Endothelial cell of umbilical vein (primary cell): ENCODE measurements around the gene FOXL3. TPM values are rescaled to one million over a fixed set of nuclear protein-coding genes. Genes with fewer than 3 reads are reported as not detected.

Source experiments
- BruUV-seq: library from RNA; stranded (reverse); fragments of 400-500 nt; replicated peaks from 2 replicates; lab custom pipeline; 2021; lab: Mats Ljungman, UMichigan
- CTCF ChIA-PET: fragments of 300-600, 350-600 bp; sonication (Branson Sonifier 250); formaldehyde crosslinking; loops from one replicate; lab custom pipeline; 2021; ENCODE audit warnings: antibody characterized with exemption, inconsistent platforms; lab: Charles Lee
- POLR2A ChIA-PET: fragments of 300-600, 350-600 bp; sonication (Branson Sonifier 250); formaldehyde crosslinking; loops from one replicate; lab custom pipeline; 2021; ENCODE audit warnings: antibody characterized with exemption, inconsistent platforms; lab: Charles Lee
- DNase-seq: peaks from one replicate; pipeline ENCODE4 v3.0.0-alpha.2; 2011; ENCODE audit warnings: low read depth, low spot score
- FAIRE-seq: peaks from 2 replicates; lab custom pipeline; 2011; peaks lifted over from hg19 to GRCh38; lab: Jason Lieb, UNC
- H2AFZ ChIP-seq: 2 replicates; pipeline ENCODE4 v1.6.0; 2012; ENCODE audit warnings: low read depth, low read length, control low read depth, inconsistent platforms
- H3K27ac ChIP-seq: 2 replicates; pipeline ENCODE4 v1.5.1; 2011; ENCODE audit warnings: low read depth, mild to moderate bottlenecking, control low read depth, low read length, moderate library complexity; ENCODE audit not compliant: insufficient read depth
- H3K27me3 ChIP-seq, 2 experiments: 2 replicates each; pipeline versions ENCODE4 v1.6.0 to v1.6.1; 2011; ENCODE audit warnings: low read length in 2 of 2, mixed read lengths in 1 of 2; ENCODE audit not compliant: control insufficient read depth in 2 of 2, insufficient read depth in 2 of 2
- H3K36me3 ChIP-seq, 2 experiments: 2 replicates in 1 of 2; 3 replicates in 1 of 2; pipeline ENCODE4 v1.5.1; 2011; ENCODE audit warnings: low read length in 2 of 2, mild to moderate bottlenecking in 1 of 2, moderate library complexity in 1 of 2; ENCODE audit not compliant: control insufficient read depth in 2 of 2, insufficient read depth in 2 of 2; ENCODE audit errors: extremely low read depth in 1 of 2
- H3K4me1 ChIP-seq: 3 replicates; pipeline ENCODE4 v1.5.1; 2011; ENCODE audit warnings: mild to moderate bottlenecking, low read length; ENCODE audit not compliant: control insufficient read depth, insufficient read depth; ENCODE audit errors: extremely low read depth
- H3K4me2 ChIP-seq: 2 replicates; pipeline ENCODE4 v1.6.1; 2011; ENCODE audit warnings: low read length, control low read depth, mixed read lengths; ENCODE audit not compliant: insufficient read depth
- H3K4me3 ChIP-seq, 3 experiments: fragments of 200-600 bp in 1 of 3; sonication (generic), shearing (Covaris generic) in 1 of 3; replicated peaks in 1 of 3; 2 replicates each; pipeline ENCODE4 v1.5.1; 2011 to 2016; ENCODE audit warnings: control low read depth in 3 of 3, low read length in 3 of 3, mild to moderate bottlenecking in 2 of 3, inconsistent platforms in 1 of 3, low read depth in 1 of 3, moderate library complexity in 1 of 3; ENCODE audit not compliant: insufficient read depth in 1 of 3
- H3K79me2 ChIP-seq: 2 replicates; pipeline ENCODE4 v1.6.0; 2012; ENCODE audit warnings: low read length, inconsistent platforms; ENCODE audit not compliant: control insufficient read depth, insufficient read depth
- H3K9ac ChIP-seq: replicated peaks from 2 replicates; pipeline ENCODE3; 2011; ENCODE audit warnings: low read length, control low read depth; ENCODE audit not compliant: insufficient read depth; ENCODE audit errors: extremely low read depth
- H3K9me1 ChIP-seq: replicated peaks from 3 replicates; pipeline ENCODE4 v1.6.0; 2011; ENCODE audit warnings: mild to moderate bottlenecking, low read length; ENCODE audit not compliant: control insufficient read depth, insufficient read depth; ENCODE audit errors: extremely low read depth
- H3K9me3 ChIP-seq: replicated peaks from 2 replicates; pipeline ENCODE4 v1.5.1; 2012; ENCODE audit warnings: low read length, inconsistent platforms; ENCODE audit not compliant: control insufficient read depth, insufficient read depth
- H4K20me1 ChIP-seq: replicated peaks from 2 replicates; pipeline ENCODE3; 2011; ENCODE audit warnings: mild to moderate bottlenecking, low read length; ENCODE audit not compliant: control insufficient read depth, insufficient read depth; ENCODE audit errors: extremely low read depth
- EZH2 ChIP-seq: IDR thresholded peaks from 2 replicates; pipeline ENCODE4 v1.6.1; 2012; ENCODE audit warnings: borderline replicate concordance, low read depth, mild to moderate bottlenecking, moderate library complexity, low read length, inconsistent platforms; ENCODE audit not compliant: severe bottlenecking
- FOS ChIP-seq: IDR thresholded peaks from 2 replicates; pipeline ENCODE4 v1.6.1; 2011; ENCODE audit warnings: mild to moderate bottlenecking, low read length, moderate library complexity, borderline replicate concordance; ENCODE audit not compliant: insufficient read depth
- GATA2 ChIP-seq: IDR thresholded peaks from 2 replicates; pipeline ENCODE4 v1.7.0; 2011; ENCODE audit warnings: low read depth, mild to moderate bottlenecking, moderate library complexity, mixed read lengths, low read length; ENCODE audit not compliant: insufficient read length, insufficient read depth
- JUN ChIP-seq: IDR thresholded peaks from 2 replicates; pipeline ENCODE4 v1.6.1; 2011; ENCODE audit warnings: borderline replicate concordance, low read depth; ENCODE audit not compliant: insufficient read length, insufficient read depth
- MYC ChIP-seq: IDR thresholded peaks from one replicate; pipeline ENCODE4 v1.6.1; 2011; ENCODE audit warnings: mild to moderate bottlenecking, low read depth, low read length
- POLR2A ChIP-seq: IDR thresholded peaks from 2 replicates; pipeline ENCODE4 v1.6.1; 2012; ENCODE audit warnings: low read depth, mild to moderate bottlenecking, control low read depth, low read length
- POLR2AphosphoS5 ChIP-seq: IDR thresholded peaks from 2 replicates; pipeline ENCODE4 v1.6.1; 2012; ENCODE audit warnings: low read depth, mild to moderate bottlenecking, control low read depth, low read length, moderate library complexity; ENCODE audit not compliant: insufficient read depth
- dilution Hi-C: fragments of 300-500 bp; cut with MboI; formaldehyde crosslinking; loops from one replicate; pipeline ENCODE4 v1.15.0; 2019; ENCODE audit warnings: low sequenced_read_pairs; ENCODE audit not compliant: extremely low pct_ligation_motif_present
- intact Hi-C: fragments of 100-400 bp; cut with micrococcal nuclease; formaldehyde crosslinking; loops from one replicate; pipeline ENCODE4 v1.10.0; 2022
- polyA plus RNA-seq, 4 experiments: library from polyadenylated mRNA; depleted of rRNA in 3 of 4; stranded (reverse) in 3 of 4; unstranded in 1 of 4; fragments of >200 nt; gene quantifications; 2 replicates each; pipeline versions ENCODE4 v1.2.1 to v1.2.3, GENCODE V29; 2011 to 2012; ENCODE audit warnings: missing spikeins in 1 of 4
- total RNA-seq: library from RNA; stranded (reverse); gene quantifications from 2 replicates; pipeline ENCODE4 v1.2.3, GENCODE V29; 2021
- TF ChIP-seq, protein P1 (sequence below): IDR thresholded peaks from 2 replicates; pipeline ENCODE4 v1.6.1; 2011; ENCODE audit not compliant: insufficient read depth, insufficient read length
- TF ChIP-seq, protein P2 (sequence below), 2 donors: IDR thresholded peaks; 1 replicate in 1 of 2; 2 replicates in 1 of 2; pipeline ENCODE4 v1.5.1; 2011; ENCODE audit warnings: low read length in 2 of 2, mild to moderate bottlenecking in 2 of 2, moderate library complexity in 2 of 2, control low read depth in 1 of 2, inconsistent platforms in 1 of 2, low read depth in 1 of 2; ENCODE audit not compliant: insufficient read depth in 1 of 2; ENCODE audit errors: extremely low read depth in 1 of 2

The FOXL3 gene
- total and polyA plus RNA-seq, 2 donors (not counting 3 experiments of a cell fraction or from before 2014, with no cell fraction given): not detected

DNA sequence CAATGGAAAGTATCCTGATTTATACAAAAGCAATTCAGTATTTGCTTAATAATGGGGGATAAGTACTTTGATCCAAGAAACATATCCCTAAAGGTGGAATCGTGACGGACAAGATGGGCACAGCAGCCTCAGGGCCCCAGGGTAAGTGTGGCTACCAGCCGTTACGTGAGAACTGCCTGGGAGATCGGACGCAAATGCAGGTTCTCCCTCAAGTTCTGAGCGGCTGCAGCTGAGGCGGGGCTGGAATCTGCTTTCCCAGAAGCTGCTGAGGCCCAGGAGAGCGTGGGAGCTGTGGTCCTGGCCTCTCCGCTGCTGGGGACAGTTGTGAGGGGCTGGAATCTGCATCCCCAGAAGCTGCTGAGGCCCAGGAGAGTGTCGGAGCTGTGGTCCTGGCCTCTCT lies 13.5 kb downstream of the FOXL3 start:
- POLR2A ChIA-PET: no interaction called here
- no peak for FAIRE-seq
- Histone ChIP-seq H3K4me2 (no peak overlapping the region), H3K4me3 (no peak overlapping the region), H3K27me3 (no peaks in the 10 kb centered on the region), H2AFZ (no peak overlapping the region), H3K9me3 (no peaks in the 10 kb centered on the region), H3K9ac (no peak overlapping the region), H3K4me1 (no peaks in the 10 kb centered on the region), H3K79me2 (no peaks in the 10 kb centered on the region), H3K36me3 (no peaks in the 10 kb centered on the region), H3K27ac (no peak overlapping the region), H3K9me1 (no peaks in the 10 kb centered on the region), H4K20me1 (no peaks in the 10 kb centered on the region)
- TF ChIP-seq MYC: no peak
- TF ChIP-seq FOS: no peak
- TF ChIP-seq POLR2AphosphoS5: no peak
- TF ChIP-seq POLR2A: no peak
- intact Hi-C loops (no loop called here), dilution Hi-C loops (no loop called here)
- CTCF ChIA-PET: no interaction called here
- no peak for DNase-seq
- no TSS peak for BruUV-seq

DNA sequence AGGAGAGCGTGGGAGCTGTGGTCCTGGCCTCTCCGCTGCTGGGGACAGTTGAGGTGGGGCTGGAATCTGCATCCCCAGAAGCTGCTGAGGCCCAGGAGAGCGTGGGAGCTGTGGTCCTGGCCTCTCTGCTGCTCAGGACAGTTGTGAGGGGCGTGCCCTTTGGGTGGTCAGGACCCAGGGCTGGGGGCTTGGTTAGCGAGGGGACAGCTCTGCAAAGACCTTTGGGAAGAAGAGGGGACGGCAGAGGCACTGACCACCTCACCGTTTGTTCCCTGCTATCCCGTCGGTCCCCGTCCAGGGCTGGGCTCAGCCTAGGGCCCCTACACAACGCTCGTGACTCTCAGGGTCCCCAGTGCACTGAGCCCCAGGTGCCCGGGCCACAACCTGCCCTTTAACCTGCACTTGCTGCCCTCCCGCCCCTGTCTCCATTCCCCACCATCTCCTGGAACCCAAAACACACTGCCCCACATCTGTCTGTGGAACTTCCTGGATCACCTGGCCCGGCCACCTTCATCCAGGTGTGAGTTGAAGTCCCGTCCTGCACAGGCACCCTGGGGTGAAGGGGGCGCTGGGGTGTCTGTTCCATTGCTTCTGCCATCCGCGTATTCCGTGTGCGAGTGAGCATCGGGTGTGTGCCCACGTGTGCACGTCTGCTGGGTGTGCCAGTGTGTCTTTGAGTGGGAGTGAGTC lies 14.1 kb downstream of the FOXL3 start:
- H3K27me3 ChIP-seq: no peaks in the 10 kb centered on the region
- H3K9me1 ChIP-seq: no peaks in the 10 kb centered on the region
- no peaks in the 10 kb centered on the region for H4K20me1 ChIP-seq
- FAIRE-seq: no peak
- no peaks in the 10 kb centered on the region for H3K9me3 ChIP-seq
- H3K79me2 ChIP-seq: no peaks in the 10 kb centered on the region
- TF ChIP-seq MYC (no peak), POLR2A (no peak), GATA2 (no peak), EZH2 (no peak), POLR2AphosphoS5 (no peak), JUN (no peak), FOS (no peak)
- TF ChIP-seq, protein P1, sequence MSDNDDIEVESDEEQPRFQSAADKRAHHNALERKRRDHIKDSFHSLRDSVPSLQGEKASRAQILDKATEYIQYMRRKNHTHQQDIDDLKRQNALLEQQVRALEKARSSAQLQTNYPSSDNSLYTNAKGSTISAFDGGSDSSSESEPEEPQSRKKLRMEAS: no peak
- TF ChIP-seq, protein P2, sequence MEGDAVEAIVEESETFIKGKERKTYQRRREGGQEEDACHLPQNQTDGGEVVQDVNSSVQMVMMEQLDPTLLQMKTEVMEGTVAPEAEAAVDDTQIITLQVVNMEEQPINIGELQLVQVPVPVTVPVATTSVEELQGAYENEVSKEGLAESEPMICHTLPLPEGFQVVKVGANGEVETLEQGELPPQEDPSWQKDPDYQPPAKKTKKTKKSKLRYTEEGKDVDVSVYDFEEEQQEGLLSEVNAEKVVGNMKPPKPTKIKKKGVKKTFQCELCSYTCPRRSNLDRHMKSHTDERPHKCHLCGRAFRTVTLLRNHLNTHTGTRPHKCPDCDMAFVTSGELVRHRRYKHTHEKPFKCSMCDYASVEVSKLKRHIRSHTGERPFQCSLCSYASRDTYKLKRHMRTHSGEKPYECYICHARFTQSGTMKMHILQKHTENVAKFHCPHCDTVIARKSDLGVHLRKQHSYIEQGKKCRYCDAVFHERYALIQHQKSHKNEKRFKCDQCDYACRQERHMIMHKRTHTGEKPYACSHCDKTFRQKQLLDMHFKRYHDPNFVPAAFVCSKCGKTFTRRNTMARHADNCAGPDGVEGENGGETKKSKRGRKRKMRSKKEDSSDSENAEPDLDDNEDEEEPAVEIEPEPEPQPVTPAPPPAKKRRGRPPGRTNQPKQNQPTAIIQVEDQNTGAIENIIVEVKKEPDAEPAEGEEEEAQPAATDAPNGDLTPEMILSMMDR (IDR thresholded peaks at IDR 0.05; ENCODE audit: extremely low read depth in 1 of 2, insufficient read depth in 1 of 2, low read depth in 1 of 2, low read length in 2 of 2): no peak
- no peak overlapping the region for H2AFZ ChIP-seq
- no peak overlapping the region for H3K4me2 ChIP-seq
- POLR2A ChIA-PET: no interaction called here
- CTCF ChIA-PET: no interaction called here
- H3K9ac ChIP-seq: no peak overlapping the region
- no peak for DNase-seq
- no peak overlapping the region for H3K4me3 ChIP-seq
- dilution Hi-C loops: no loop called here
- intact Hi-C loops: no loop called here
- no peak overlapping the region for H3K27ac ChIP-seq
- BruUV-seq: no TSS peak
- H3K36me3 ChIP-seq: no peaks in the 10 kb centered on the region
- no peaks in the 10 kb centered on the region for H3K4me1 ChIP-seq
